LoVo (cell line): ENCODE results near the gene CNDP2.
"Not testable (repeated sequence)": the region's sequence is repeated elsewhere in the genome, so short reads cannot be mapped to it uniquely, and the experiment has no call there.

ENCODE experiments used
- DNase-seq: peaks from one replicate; pipeline ENCODE4 v3.0.0-alpha.2; 2016; ENCODE audit warnings: low spot score

The CNDP2 gene

GRCh38 chr18:74500372-74500771 is 4.2 kb downstream of the CNDP2 start:
- no peak for DNase-seq

GRCh38 chr18:74500774-74501173 is 4.6 kb downstream of the CNDP2 start:
- not testable (repeated sequence) for DNase-seq

GRCh38 chr18:74501386-74501785 is 5.2 kb downstream of the CNDP2 start:
- DNase-seq = no peak

GRCh38 chr18:74503137-74503536 is 7.0 kb downstream of the CNDP2 start:
- no peak for DNase-seq

GRCh38 chr18:74505776-74506175 is 9.6 kb downstream of the CNDP2 start:
- DNase-seq = no peak

GRCh38 chr18:74506448-74507084 is 10.4 kb downstream of the CNDP2 start:
- DNase-seq = no peak

GRCh38 chr18:74507097-74507881 is 11.1 kb downstream of the CNDP2 start:
- DNase-seq = no peak

GRCh38 chr18:74507927-74508326 is 11.8 kb downstream of the CNDP2 start:
- no peak for DNase-seq

- no peak for DNase-seq
Observed at GRCh38 chr18:74508366-74508765, 12.2 kb downstream of the CNDP2 start.

- DNase-seq = no peak
Observed at GRCh38 chr18:74508821-74509225, 12.7 kb downstream of the CNDP2 start.

GRCh38 chr18:74509856-74510769 is 13.9 kb downstream of the CNDP2 start:
- DNase-seq = no peak

GRCh38 chr18:74510770-74511095 is 14.6 kb downstream of the CNDP2 start:
- no peak for DNase-seq

GRCh38 chr18:74511823-74512222 is 15.7 kb downstream of the CNDP2 start:
- no peak for DNase-seq

GRCh38 chr18:74512321-74513053 is 16.3 kb downstream of the CNDP2 start:
- DNase-seq = no peak

GRCh38 chr18:74513149-74513882 is 17.2 kb downstream of the CNDP2 start:
- no peak for DNase-seq

GRCh38 chr18:74513883-74514205 is 17.7 kb downstream of the CNDP2 start:
- no peak for DNase-seq

- DNase-seq = no peak
Observed at GRCh38 chr18:74514860-74515495, 18.8 kb downstream of the CNDP2 start.

GRCh38 chr18:74515620-74516231 is 19.6 kb downstream of the CNDP2 start:
- no peak for DNase-seq

GRCh38 chr18:74516271-74517235 is 20.4 kb downstream of the CNDP2 start:
- DNase-seq = no peak
